Skin of body (tissue), 2 donors: Measurements from ENCODE around the gene RBM41. TPM values are rescaled to one million over a fixed set of nuclear protein-coding genes. Genes with fewer than 3 reads are reported as not detected.
"Not testable (repeated sequence)": the region's sequence is repeated elsewhere in the genome, so short reads cannot be mapped to it uniquely, and the experiment has no call there.

Experiments
- DNase-seq: peaks from one replicate; lab custom pipeline; 2025; lab: John Stamatoyannopoulos, UW
- total RNA-seq: library from RNA; depleted of rRNA; stranded (reverse); fragments of >200 nt; gene quantifications from one replicate; pipeline ENCODE4 v1.2.3, GENCODE V29; 2014

RBM41 gene
- total RNA-seq: 17.7 TPM

- peak; percentile 54 for DNase-seq
Observed at GRCh38 chrX:107118322-107119147, at the start of gene RBM41. Gene RBM41 (minus strand): TSS chrX:107118822. CDS start chrX:107118773, 49 bp downstream.

DNA sequence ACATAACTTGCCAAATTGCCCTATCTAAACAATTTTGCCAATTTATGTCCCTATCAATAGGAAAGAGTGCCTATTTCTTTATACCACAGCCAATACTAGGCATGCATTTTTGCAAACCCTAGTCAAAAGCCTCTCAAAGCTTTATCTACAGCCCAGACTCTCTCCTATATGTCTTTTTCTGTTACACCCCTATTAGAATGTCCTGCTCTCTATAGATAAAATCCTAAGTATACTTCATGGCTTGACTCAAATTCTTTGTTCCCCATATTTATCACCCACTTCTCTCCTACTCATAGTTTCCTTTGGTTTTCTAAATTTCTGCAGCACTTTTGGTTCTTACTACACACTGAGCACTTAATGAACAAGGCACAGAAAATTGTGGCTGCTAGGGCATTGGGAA lies 49.6 kb upstream of the RBM41 start:
- DNase-seq: no peak

- DNase-seq: no peak
Observed at GRCh38 chrX:107167163-107167921, 48.7 kb upstream of the RBM41 start.

- DNase-seq: not testable (repeated sequence)
Observed at GRCh38 chrX:107157618-107158017, 39.0 kb upstream of the RBM41 start.

- DNase-seq: not testable (repeated sequence)
Observed at GRCh38 chrX:107155621-107156430, 37.2 kb upstream of the RBM41 start.

DNA sequence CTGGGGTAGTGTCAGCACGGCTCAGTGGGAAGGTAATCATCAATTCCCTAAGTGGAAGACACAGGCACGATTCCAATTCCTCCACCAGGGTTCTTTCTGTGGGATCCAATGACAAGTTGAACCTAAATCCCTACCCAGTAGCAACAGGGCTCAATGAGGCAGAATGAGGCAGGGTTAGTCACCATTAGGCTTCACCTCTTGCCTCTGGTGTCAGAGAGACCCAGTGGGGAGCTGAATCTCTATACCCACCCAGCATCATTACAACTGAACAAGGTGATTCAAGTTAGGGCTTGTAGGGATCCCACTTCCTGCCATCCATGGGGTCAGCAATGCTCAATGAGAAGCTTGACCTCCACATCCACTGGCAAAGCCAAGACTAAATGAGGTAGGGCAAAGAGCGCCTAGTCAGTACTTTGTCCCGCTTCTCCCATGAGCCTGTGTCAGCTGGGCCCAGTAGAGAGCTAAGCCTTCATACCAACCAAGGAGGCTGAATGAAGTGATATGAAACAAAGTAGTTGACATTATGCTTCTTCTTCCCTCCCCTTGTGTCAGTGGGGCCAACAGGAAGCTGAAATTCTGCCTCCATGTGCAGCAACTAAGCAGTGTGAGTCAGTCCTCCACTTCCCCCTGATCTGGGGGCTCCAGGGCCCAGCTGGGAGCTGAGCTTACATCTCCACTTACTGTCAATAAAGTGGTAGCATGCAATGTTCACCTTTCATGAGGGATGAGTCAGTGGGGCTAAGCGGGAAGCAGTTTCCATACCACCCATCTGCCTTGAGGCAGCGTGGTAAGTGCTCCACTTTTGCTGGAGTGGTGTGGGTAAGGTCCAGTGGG lies 36.4 kb upstream of the RBM41 start:
- no peak for DNase-seq

GRCh38 chrX:107153005-107153404 lies 34.4 kb upstream of the RBM41 start:
- no peak for DNase-seq

GRCh38 chrX:107146670-107147069 lies 28.0 kb upstream of the RBM41 start:
- DNase-seq: no peak

GRCh38 chrX:107135965-107136307 lies 17.3 kb upstream of the RBM41 start:
- DNase-seq: no peak

GRCh38 chrX:107135049-107135964 lies 16.7 kb upstream of the RBM41 start:
- no peak for DNase-seq

- DNase-seq: no peak
Observed at GRCh38 chrX:107123750-107124149, 5.1 kb upstream of the RBM41 start.

- DNase-seq: no peak
Observed at GRCh38 chrX:107119283-107119682, 661 bp upstream of the RBM41 start.

- DNase-seq: no peak
Observed at GRCh38 chrX:107117993-107118321, 665 bp downstream of the RBM41 start.

GRCh38 chrX:107107459-107107858 lies 11.2 kb downstream of the RBM41 start:
- no peak for DNase-seq

DNA sequence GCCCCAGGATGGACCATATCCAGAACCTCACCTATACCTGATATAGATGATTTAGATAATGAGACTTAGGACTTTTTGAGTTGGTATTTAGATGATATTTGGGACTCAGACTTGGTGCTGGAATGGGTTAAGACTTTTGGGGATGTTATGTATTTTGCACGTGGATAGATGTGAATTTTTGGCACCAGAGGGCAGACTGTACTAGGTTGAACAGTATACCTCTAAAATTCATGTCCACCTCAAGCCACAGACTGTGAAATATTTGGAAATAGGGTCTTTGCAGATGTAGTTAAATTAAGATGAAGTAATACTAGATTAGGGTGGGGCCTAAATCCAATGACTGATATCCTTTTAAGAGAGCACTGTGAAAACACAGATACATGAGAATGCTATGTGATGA lies 15.6 kb downstream of the RBM41 start:
- DNase-seq: no peak

- DNase-seq: no peak
Observed at GRCh38 chrX:107076158-107076557, 42.5 kb downstream of the RBM41 start.

DNA sequence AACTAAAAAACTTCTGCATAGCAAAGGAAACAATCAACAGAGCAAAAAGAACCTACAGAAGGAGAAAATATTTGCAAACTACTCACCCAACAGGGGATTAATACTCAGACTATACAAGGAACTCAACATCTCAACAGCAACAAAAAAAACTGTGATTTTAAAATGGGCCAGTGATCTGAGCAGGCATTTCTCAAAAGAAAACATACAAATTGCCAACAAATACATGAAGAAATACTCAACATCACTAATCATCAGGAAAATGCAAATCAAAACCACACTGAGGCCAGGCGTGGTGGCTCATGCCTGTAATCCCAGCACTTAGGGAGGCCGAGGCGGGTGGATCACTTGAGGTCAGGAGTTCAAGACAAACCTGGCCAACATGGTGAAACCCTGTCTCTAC lies 60.9 kb downstream of the RBM41 start:
- DNase-seq: not testable (repeated sequence)

GRCh38 chrX:107054978-107055377 lies 63.6 kb downstream of the RBM41 start:
- no peak for DNase-seq

GRCh38 chrX:107050195-107050709 lies 68.4 kb downstream of the RBM41 start:
- no peak for DNase-seq

- DNase-seq: no peak
Observed at GRCh38 chrX:107047622-107048021, 71.0 kb downstream of the RBM41 start.
